Activated T-helper 1 cell treated with anti-CD3 and anti-CD28 coated beads, Interleukin-12 subunit alpha, Interleukin-12 subunit beta, Interleukin-2, Interleukin-4 antibody, amounts not matched to agents 30 ng/mL and 10 ng/mL and 1 ng/mL, durations not matched to agents 14 hours and 24 hours and 36 hours (primary cell): Measurements from ENCODE around the gene NSMCE1. TPM values are rescaled to one million over a fixed set of nuclear protein-coding genes. Genes with fewer than 3 reads are reported as not detected.
"Not testable (repeated sequence)": the region's sequence is repeated elsewhere in the genome, so short reads cannot be mapped to it uniquely, and the experiment has no call there.

Source experiments
- DNase-seq: peaks from one replicate; pipeline ENCODE4 v3.0.0; 2021; ENCODE audit warnings: low spot score
- H3K27ac Mint-ChIP-seq: one replicate; pipeline ENCODE4 v1.8.0; 2021; ENCODE audit warnings: mild to moderate bottlenecking, mixed read lengths
- H3K27me3 Mint-ChIP-seq: one replicate; pipeline ENCODE4 v1.8.0; 2022; ENCODE audit warnings: mild to moderate bottlenecking, moderate library complexity, mixed read lengths; ENCODE audit not compliant: insufficient read depth
- H3K36me3 Mint-ChIP-seq: one replicate; pipeline ENCODE4 v1.8.0; 2021; ENCODE audit warnings: low read depth, mixed read lengths
- H3K4me1 Mint-ChIP-seq: one replicate; pipeline ENCODE4 v1.8.0; 2021; ENCODE audit warnings: low read depth, mixed read lengths
- H3K4me3 Mint-ChIP-seq: one replicate; pipeline ENCODE4 v1.8.0; 2021; ENCODE audit warnings: mild to moderate bottlenecking, moderate library complexity, mixed read lengths
- H3K9me3 Mint-ChIP-seq: one replicate; pipeline ENCODE4 v1.8.0; 2021; ENCODE audit warnings: mixed read lengths
- intact Hi-C: fragments of 100-400 bp; cut with micrococcal nuclease; formaldehyde crosslinking; loops from one replicate; pipeline ENCODE4 v1.15.1; 2024
- total RNA-seq: library from RNA; stranded (reverse); gene quantifications from 2 replicates; pipeline ENCODE4 v1.2.3, GENCODE V29; 2022

NSMCE1 gene
- total RNA-seq, 1 donor from 2014 or later: 134 TPM

DNA sequence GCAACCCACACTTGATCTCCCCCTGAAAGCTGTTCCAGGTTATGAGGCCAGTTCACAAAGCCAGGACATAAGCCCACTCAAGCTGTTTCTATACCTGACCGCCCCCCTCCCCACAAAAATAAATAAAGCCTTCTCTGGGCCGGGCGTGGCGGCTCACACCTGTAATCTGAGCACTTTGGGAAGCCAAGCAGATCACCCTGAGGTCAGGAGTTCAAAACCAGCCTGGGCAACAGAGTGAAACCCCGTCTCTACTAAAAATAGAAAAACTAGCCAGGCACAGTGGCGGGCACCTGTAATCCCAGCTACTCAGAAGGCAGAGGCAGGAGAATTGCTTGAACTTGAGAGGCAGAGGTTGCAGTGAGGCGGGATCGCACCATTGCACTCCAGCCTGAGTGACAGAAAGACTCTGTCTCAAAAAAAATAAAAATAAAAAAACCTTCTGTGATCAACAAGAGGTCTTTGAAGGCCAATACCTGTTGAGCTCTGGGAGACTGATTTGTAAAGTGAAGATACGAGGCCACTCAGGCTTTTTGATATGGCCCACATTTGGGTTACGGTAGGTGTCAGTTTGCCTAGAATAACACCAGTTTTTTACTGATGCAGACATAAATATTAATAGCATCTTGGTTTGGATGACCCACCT is 63.0 kb downstream of the NSMCE1 start:
- intact Hi-C loops: no loop called here
- Mint-ChIP-seq H3K4me1 (peaks cover 34% of the 10 kb centered on the region), H3K27ac (no peak overlapping the region), H3K27me3 (no peaks in the 10 kb centered on the region), H3K9me3 (no peaks in the 10 kb centered on the region), H3K4me3 (no peak overlapping the region), H3K36me3 (peaks cover 14% of the 10 kb centered on the region)
- DNase-seq: no peak

DNA sequence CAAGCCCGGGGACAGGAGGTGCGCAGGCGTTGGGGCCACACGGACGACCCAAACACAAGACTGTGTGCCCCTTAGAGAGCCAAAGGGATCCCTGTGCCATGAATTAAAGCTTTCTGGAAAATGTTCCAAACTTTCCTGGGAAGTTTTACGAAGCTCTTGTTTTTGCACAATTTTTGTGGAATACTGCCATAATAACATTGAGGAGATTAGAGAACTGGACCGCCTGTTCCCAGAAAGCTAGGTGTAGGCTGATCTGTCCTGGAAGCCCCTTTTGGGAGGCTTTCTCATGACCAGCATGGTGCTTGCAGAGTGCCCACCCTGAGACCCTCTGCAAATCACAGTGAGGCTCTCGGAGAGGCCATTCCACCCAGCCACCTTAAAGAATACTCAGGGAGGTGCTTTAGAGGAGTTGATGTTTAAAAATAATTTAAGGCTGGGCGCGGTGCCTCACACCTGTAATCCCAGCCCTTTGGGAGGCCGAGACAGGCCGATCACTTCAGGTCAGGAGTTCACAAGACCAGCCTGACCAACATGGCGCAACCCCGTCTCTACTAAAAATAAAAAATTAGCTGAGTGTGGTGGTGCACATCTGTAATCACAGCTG is 64.2 kb downstream of the NSMCE1 start:
- no peaks in the 10 kb centered on the region for H3K9me3 Mint-ChIP-seq
- H3K4me3 Mint-ChIP-seq: peak overlapping the region; percentile 97
- intact Hi-C loops: no loop called here
- H3K27me3 Mint-ChIP-seq: no peaks in the 10 kb centered on the region
- peak overlapping the region; percentile 99 for H3K27ac Mint-ChIP-seq
- H3K36me3 Mint-ChIP-seq: peaks cover 7% of the 10 kb centered on the region
- H3K4me1 Mint-ChIP-seq: peaks cover 45% of the 10 kb centered on the region
- DNase-seq: no peak

DNA sequence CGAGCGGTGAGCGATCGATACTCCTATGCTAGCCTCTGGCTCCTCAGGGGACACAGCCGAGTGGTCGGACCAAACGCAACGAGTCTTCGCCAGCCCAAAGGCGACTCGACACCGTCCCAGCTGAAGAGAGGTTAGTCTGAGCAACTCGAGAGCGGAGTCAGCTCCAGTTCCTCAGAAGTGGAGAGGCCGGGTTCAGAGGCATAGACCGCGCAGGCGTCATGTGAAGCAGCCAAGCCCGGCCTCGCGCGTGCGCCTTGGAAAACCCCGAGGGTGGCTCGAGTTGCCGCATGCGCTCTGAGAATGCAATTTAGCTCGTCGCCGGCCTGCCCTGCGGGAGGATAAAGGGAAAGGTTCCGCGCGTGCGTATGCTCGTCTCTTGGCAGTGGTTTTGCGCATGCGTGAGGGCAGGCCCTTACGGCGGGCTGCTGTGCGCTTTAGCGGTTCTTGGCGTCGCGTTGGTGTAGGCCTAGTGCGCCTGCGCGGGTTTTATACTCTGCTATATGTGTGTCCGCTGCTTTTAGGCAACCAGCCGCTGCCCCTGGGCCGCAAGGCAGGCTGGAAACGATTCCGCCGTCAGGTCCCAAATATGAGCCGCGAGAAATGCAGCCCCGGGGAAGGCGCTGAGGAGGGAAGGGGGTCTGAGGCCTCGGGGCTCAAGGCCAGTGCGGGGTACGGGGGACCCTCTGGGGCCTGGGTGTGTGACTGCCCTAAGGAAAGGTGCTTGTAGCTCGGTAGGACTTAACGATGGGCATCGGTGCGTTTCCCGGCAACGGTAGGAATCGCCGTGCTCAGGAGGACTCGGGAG is 64.9 kb downstream of the NSMCE1 start, which contains the start of gene KDM8:
TSS of gene KDM8 (plus strand) at position 20 of the 805 bp plus-strand sequence. CDS start 6,598 bp downstream, outside the sequence.
- peak within 1 kb of the TSS; percentile 97 for H3K4me3 Mint-ChIP-seq
- H3K36me3 Mint-ChIP-seq: peaks cover 7% of the 10 kb centered on the region
- peak; percentile 100 for DNase-seq
- H3K27me3 Mint-ChIP-seq: no peaks in the 10 kb centered on the region
- peak within 1 kb of the TSS; percentile 99 for H3K27ac Mint-ChIP-seq
- H3K4me1 Mint-ChIP-seq: peaks cover 52% of the 10 kb centered on the region
- H3K9me3 Mint-ChIP-seq: no peaks in the 10 kb centered on the region
- intact Hi-C loops: loop anchor here (1.0 kb wide), 7 partner anchors 24 to 199 kb away; partner anchors contain the start of genes IL21R and NSMCE1

DNA sequence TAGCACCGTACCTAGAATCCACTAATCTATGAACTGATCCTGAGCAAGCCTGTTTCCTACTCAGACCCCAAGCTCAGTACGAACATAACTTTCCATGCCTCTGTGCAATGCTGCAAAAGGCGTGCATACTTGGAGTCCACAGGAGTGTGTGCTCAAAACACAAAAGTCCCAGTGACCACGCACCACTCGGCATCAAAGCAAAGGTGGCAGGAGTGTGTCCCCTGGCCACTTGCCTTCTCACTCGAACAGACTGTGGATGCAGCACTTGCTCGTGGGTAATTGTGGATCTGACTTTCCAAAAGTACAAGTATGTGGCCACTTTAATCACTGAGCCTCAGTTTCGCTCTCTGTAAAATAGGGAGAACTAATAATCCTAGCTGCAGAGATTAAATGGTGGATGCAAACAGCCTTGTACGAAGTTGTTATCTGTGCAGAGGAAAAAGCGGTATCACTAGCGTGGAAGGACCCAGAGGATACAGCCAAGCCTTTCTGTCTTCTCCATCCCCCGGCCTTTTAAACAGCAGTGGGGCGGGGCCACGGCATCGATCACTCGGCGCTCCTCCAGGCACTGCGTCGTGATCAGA is 65.6 kb downstream of the NSMCE1 start:
- Mint-ChIP-seq H3K27ac (peak overlapping the region; percentile 99), H3K27me3 (no peaks in the 10 kb centered on the region), H3K36me3 (peaks cover 7% of the 10 kb centered on the region), H3K4me3 (peak overlapping the region; percentile 97), H3K4me1 (peaks cover 59% of the 10 kb centered on the region), H3K9me3 (no peaks in the 10 kb centered on the region)
- intact Hi-C loops: loop anchor here (1.0 kb wide), 7 partner anchors 24 to 199 kb away; partner anchors contain the start of genes IL21R and NSMCE1
- DNase-seq: no peak

DNA sequence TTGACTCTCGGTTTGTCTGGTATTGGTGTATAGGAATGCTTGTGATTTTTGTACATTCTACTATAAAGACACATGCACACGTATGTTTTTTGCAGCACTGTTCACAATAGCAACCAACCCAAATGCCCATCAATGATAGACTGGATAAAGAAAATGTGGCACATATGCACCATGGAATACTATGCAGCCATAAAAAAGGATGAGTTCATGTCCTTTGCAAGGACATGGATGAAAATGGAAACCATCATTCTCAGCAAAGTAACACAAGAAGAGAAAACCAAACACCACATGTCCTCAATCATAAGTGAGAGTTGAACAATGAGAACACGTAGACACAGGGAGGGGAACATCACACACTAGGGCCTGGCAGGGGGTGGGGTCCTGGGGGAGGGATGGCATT is 67.7 kb downstream of the NSMCE1 start:
- H3K4me1 Mint-ChIP-seq: peaks cover 77% of the 10 kb centered on the region
- H3K27me3 Mint-ChIP-seq, H3K36me3 Mint-ChIP-seq, H3K9me3 Mint-ChIP-seq, DNase-seq, intact Hi-C loops: not testable (repeated sequence)
- H3K27ac Mint-ChIP-seq: peak overlapping the region; percentile 83
- H3K4me3 Mint-ChIP-seq: peak overlapping the region; percentile 55

DNA sequence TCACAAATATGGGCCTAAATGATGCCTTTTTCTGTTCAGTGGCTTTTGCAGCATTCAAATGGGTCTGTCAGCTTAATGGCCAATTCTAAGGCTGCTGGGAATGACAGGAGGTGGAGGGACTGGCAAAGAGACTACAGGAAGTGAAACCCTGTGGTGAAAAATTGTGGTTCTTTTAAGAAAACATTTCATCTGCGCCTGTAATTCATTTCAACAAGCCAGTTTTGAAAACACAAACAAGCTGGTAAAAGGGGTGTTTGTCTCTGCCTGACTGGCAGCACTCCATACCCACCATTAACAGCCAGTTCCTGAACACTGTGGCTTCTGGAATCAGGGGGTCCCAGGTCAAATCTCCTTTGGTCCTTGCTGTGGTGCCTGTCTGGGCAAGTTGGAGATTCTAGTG is 68.8 kb downstream of the NSMCE1 start:
- intact Hi-C loops: loop anchor here (1.0 kb wide), 2 partner anchors 8 to 20 kb away; no protein-coding TSS in a partner anchor
- H3K4me1 Mint-ChIP-seq: peaks cover 87% of the 10 kb centered on the region
- peak; percentile 40 for DNase-seq
- H3K27ac Mint-ChIP-seq: peak overlapping the region; percentile 83
- peaks cover 5% of the 10 kb centered on the region for H3K36me3 Mint-ChIP-seq
- H3K9me3 Mint-ChIP-seq: peaks cover 6% of the 10 kb centered on the region
- H3K27me3 Mint-ChIP-seq: no peaks in the 10 kb centered on the region
- peak overlapping the region; percentile 65 for H3K4me3 Mint-ChIP-seq

DNA sequence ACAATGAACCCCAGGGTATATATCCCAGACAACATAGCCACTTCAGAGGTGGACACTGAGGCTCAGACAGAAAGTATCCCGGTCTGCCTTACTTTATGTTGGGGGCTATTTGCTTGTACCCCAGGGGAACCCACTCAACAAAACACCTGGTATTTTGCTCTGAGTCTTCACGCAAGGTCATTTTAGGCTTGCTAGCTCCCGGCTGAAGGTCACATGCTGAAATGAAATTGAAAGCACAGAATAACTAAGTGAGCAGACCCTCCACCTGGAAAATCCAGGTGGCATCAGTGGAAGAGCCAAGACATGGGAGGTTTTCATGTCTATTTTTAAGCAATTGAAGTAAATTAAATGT is 69.4 kb downstream of the NSMCE1 start:
- intact Hi-C loops: loop anchor here (1.0 kb wide), 2 partner anchors 8 to 20 kb away; no protein-coding TSS in a partner anchor
- Mint-ChIP-seq H3K27ac (no peak overlapping the region), H3K4me3 (peak overlapping the region; percentile 17), H3K9me3 (peaks cover 7% of the 10 kb centered on the region), H3K36me3 (peaks cover 4% of the 10 kb centered on the region), H3K4me1 (peaks cover 82% of the 10 kb centered on the region), H3K27me3 (no peaks in the 10 kb centered on the region)
- DNase-seq: no peak

DNA sequence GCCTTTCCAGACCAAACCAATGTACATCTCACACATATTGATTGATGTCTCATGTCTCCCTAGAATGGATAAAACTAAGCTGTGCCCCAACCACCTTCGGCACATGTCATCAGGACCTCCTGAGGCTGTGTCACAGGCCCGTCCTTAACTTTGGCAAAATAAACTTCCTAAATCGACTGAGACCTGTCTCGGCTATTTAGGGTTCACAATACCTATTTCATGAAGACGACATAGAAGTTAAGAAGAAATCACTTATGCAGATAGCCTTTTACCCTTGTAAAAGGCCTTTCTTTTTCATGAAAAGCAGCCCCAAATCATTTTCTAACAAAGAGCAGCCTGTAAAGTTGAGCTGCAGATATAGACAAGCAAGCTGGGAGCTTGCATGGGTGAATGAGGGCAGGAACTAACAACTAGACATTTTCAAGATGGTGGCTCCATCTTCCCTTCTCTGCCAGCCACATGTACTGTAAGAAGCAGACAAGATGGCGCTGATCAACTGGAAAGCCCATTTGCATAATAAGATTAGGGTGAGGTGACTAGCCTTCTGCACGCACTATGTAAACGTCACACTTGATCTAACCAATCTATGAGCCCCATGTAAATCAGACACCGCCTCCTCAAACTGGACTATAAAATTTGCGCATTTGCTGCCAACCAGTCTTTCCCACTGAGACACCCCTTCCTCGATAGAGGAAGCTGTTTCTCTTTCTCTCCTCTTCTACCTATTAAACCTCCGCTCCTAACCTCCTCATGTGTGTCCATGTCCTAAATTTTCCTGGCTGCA is 69.9 kb downstream of the NSMCE1 start:
- peaks cover 7% of the 10 kb centered on the region for H3K9me3 Mint-ChIP-seq
- intact Hi-C loops: loop anchor here (1.0 kb wide), 2 partner anchors 7 to 19 kb away; no protein-coding TSS in a partner anchor
- peaks cover 4% of the 10 kb centered on the region for H3K36me3 Mint-ChIP-seq
- H3K4me1 Mint-ChIP-seq: peaks cover 77% of the 10 kb centered on the region
- no peak overlapping the region for H3K4me3 Mint-ChIP-seq
- no peak for DNase-seq
- peak overlapping the region; percentile 18 for H3K27ac Mint-ChIP-seq
- H3K27me3 Mint-ChIP-seq: no peaks in the 10 kb centered on the region

DNA sequence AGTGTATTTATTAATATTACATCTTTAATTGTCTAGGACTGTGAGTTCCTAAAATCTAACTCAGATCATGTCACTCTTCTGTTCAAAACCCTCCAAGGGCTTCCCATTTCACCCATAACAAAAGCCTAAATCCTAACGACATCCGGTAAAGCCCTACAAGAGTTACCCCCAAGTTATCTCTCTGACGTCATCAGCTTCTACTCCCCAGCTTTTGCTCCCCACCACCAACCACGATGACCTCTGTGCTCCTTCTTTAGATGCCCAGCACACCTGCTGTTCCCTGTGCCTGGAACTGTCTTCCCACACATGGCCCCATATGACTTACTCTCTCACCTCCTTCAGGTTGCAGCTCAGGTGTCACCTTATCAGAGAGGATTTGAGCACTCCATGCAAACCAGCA is 71.6 kb downstream of the NSMCE1 start:
- Mint-ChIP-seq H3K27me3 (no peaks in the 10 kb centered on the region), H3K9me3 (peaks cover 7% of the 10 kb centered on the region), H3K36me3 (peaks cover 4% of the 10 kb centered on the region), H3K4me1 (peaks cover 63% of the 10 kb centered on the region), H3K4me3 (no peak overlapping the region), H3K27ac (no peak overlapping the region)
- no peak for DNase-seq
- intact Hi-C loops: no loop called here

DNA sequence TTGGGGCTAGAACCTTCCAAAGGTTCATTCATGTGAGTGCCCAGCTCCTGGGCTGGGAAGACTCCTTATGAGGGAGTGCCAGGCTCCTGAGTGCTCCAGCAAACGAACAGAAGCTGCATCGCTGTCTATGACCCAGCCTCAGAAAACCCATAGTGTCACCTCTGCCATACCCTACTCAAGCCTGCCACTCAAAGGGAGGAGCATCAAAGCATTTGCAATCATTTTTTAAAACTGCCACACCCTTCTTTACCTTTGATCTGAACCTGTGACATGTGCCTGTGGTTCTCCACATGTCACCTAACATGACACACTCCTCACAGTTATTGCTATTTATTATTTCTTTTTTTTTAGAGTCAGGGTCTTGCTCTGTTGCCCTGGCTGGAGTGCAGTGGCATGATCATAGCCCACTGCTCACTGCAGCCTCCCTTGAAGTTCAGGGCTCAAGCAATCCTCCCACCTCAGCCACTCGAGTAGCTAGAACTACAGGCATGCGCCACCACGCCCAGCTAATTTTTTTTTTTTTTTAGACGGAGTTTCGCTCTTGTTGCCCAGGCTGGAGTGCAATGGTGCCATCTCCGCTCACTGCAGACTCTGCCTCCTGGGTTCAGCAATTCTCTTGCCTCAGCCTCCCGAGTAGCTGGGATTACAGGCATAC is 72.5 kb downstream of the NSMCE1 start:
- intact Hi-C loops: no loop called here
- Mint-ChIP-seq H3K36me3 (peaks cover 4% of the 10 kb centered on the region), H3K4me1 (peaks cover 58% of the 10 kb centered on the region), H3K9me3 (peaks cover 7% of the 10 kb centered on the region), H3K4me3 (no peak overlapping the region), H3K27me3 (no peaks in the 10 kb centered on the region), H3K27ac (no peak overlapping the region)
- DNase-seq: peak; percentile 28

DNA sequence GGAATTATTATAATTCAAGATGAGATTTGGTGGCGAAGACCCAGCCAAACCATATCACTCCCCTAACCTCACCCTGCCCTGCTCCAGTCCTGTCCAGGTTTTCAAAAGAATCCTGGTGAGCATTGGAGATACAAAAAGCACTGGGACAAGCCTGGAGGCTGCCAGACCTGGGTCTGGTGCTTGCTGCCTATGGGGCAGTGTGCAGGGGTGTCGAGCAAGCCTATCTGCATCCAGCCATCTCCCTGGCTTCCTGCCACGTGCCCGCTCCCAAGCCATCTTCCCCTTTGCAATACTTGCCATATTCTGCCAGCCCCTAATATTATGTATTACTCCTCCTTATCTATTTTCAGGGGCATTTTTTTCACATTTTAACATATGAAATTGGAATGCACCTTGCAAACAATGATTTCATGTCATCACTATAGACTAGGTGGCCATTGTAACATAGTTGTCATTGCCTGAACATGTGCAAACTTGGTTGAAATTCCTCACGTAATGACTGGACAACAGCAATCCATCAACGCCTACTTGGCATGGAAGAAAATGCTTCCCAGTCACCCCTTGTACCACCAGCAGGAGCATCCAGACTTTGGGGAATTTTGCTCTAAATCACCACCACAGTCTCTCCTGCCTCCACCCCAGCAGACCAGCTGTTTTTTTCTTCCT is 73.4 kb downstream of the NSMCE1 start:
- Mint-ChIP-seq H3K4me1 (peaks cover 50% of the 10 kb centered on the region), H3K36me3 (peaks cover 2% of the 10 kb centered on the region), H3K27me3 (no peaks in the 10 kb centered on the region), H3K27ac (no peak overlapping the region), H3K4me3 (no peak overlapping the region), H3K9me3 (peaks cover 7% of the 10 kb centered on the region)
- intact Hi-C loops: no loop called here
- DNase-seq: no peak
